Adipocyte (in vitro differentiated cells): ENCODE measurements around the gene LMAN1L.
"Not testable (repeated sequence)": the region's sequence is repeated elsewhere in the genome, so short reads cannot be mapped to it uniquely, and the experiment has no call there.

Source experiments
- DNase-seq: peaks from one replicate; pipeline ENCODE4 v3.0.0-alpha.2; 2015; ENCODE audit warnings: low read depth
- H3K27me3 ChIP-seq: replicated peaks from 2 replicates; pipeline ENCODE4 v1.7.0; 2013; ENCODE audit warnings: mild to moderate bottlenecking, low read length, moderate library complexity; ENCODE audit not compliant: control insufficient read depth, insufficient read depth
- H3K36me3 ChIP-seq: 2 replicates; pipeline ENCODE4 v1.7.0; 2013; ENCODE audit warnings: low read length, mild to moderate bottlenecking, moderate library complexity; ENCODE audit not compliant: control insufficient read depth, insufficient read depth, severe bottlenecking
- H3K4me1 ChIP-seq: 2 replicates; pipeline ENCODE4 v1.7.0; 2013; ENCODE audit warnings: mild to moderate bottlenecking, low read length, moderate library complexity; ENCODE audit not compliant: control insufficient read depth, insufficient read depth
- H3K4me3 ChIP-seq: 2 replicates; pipeline ENCODE4 v1.7.0; 2013; ENCODE audit warnings: mild to moderate bottlenecking, low read length, moderate library complexity
- H3K9ac ChIP-seq: 2 replicates; pipeline ENCODE4 v1.7.0; 2013; ENCODE audit warnings: mild to moderate bottlenecking, low read length, moderate library complexity
- H3K9me3 ChIP-seq: 2 replicates; pipeline ENCODE4 v1.7.0; 2013; ENCODE audit warnings: mild to moderate bottlenecking, low read length, moderate library complexity; ENCODE audit not compliant: control insufficient read depth

The LMAN1L gene

DNA sequence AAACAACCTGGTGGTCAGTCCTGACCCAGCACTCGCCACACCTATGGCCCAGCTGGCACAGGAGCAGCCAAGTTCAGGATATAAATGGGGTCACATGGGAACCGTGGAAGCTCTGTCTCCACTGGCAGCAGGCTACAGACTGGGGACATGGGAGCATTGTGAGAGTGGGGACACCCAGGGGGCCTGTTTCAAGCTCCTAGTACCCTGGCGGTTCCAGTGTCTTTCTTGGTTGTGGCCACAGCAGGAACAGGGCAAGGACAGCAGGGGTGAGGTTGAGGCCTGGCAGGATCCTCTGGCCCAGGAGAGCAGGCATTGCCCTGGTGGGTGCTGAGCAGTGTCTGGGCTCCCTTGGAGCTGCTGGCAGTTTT, 28.8 kb upstream of the LMAN1L start:
- Histone ChIP-seq H3K9me3 (no peaks in the 10 kb centered on the region), H3K27me3 (no peaks in the 10 kb centered on the region), H3K9ac (peak overlapping the region; percentile 94), H3K4me3 (peak overlapping the region; percentile 96), H3K36me3 (no peaks in the 10 kb centered on the region), H3K4me1 (peaks cover 37% of the 10 kb centered on the region)
- DNase-seq: no peak

DNA sequence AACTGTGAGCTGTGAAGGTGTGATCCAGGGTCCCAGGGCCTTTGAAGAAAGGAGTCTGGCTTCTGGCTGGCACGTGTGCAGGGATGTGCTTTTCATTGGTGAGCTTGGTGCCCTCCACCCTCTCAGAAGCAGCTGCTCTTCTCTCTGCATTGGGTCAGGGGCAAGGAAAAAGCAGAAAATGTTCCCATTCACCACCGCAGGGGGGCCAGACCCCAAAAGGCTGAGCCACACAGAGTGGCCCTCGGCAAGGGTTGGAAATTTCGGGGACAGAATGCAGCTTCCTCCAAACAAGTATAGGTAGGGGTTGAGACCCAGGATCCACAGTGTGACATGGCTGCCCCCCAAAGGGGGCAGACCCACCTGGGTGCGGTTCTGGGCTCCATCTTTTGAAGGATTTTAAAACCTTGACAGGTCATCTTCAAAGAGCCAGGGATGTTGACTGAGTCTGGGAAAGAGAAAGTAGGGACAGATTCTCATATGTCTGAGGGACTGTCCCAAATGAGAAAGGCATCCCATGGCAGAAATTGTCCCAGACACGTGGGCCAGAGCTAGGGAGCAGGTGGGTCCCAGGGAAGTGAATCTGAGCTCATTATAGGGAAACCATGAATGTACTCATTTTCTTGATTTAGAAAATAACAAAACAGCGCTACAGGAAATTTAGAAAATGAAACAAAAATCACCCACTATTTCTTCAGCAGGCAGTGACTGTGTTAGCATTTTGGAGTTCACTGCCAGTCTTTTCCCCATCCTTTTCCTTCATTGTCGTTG, 28.0 kb upstream of the LMAN1L start:
- no peaks in the 10 kb centered on the region for H3K27me3 ChIP-seq
- H3K36me3 ChIP-seq: no peaks in the 10 kb centered on the region
- H3K9ac ChIP-seq: no peak overlapping the region
- peak overlapping the region; percentile 96 for H3K4me3 ChIP-seq
- no peak for DNase-seq
- H3K9me3 ChIP-seq: no peaks in the 10 kb centered on the region
- peaks cover 37% of the 10 kb centered on the region for H3K4me1 ChIP-seq

DNA sequence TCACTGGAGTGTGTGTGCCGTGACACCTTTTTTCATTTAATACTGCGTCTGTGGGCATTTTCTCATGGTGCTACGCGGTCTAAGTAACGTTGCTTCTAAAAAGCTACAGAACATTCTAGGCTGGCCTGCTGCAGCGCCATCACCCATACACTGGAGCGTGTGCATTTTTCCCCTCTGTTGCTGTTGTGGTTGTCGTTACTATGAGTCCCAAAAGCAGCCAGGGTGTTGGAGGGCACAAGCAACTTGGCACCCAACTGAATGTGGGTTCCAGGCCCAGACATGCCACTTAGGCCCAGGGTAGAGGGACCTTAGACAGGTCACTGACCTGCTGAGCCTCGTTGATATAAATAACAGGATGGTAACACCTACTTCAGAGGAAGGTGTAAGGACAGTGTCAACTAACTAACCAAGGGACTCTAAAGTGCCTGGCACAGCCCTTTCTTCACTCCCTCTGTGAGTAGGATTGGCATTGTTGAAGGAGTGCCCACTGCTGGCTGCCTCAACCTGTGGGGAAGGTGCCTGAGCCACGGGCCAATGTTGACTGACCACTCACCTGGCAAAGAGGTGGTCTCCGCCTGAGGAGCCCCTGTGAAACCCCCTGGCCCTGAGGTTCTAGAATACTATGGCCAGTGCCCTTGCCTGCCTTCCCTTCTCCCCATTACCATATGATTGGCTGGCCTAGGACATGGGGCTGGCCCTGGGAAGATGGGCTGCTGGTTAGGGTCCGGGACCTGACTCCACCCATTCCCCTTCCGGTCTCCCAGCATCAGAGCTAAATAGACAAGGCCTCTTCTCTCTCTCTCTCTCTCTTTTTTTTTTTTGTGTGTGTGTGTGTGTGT, 27.2 kb upstream of the LMAN1L start:
- H3K4me3 ChIP-seq: no peak overlapping the region
- H3K9ac ChIP-seq: no peak overlapping the region
- DNase-seq: no peak
- H3K27me3 ChIP-seq: no peaks in the 10 kb centered on the region
- no peaks in the 10 kb centered on the region for H3K36me3 ChIP-seq
- peaks cover 45% of the 10 kb centered on the region for H3K4me1 ChIP-seq
- no peaks in the 10 kb centered on the region for H3K9me3 ChIP-seq

DNA sequence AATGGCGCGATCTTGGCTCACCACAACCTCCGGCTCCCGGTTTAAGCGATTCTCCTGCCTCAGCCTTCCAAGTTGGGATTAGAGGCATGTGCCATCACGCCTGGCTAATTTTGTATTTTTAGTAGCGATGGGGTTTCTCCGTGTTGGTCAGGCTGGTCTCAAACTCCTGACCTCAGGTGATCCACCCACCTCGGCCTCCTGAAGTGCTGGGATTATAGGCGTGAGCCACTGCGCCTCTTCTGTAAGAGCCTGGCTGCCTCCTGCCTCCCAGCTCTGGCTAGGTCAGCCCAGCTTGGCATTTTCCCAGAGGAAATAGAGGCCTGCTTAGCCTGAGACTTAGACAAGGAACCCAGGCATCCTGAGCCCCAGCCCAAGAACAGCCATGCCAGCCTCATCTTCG, 26.6 kb upstream of the LMAN1L start:
- H3K4me1 ChIP-seq: peaks cover 45% of the 10 kb centered on the region
- not testable (repeated sequence) for H3K9ac ChIP-seq, H3K36me3 ChIP-seq, DNase-seq, H3K4me3 ChIP-seq, H3K27me3 ChIP-seq, H3K9me3 ChIP-seq

DNA sequence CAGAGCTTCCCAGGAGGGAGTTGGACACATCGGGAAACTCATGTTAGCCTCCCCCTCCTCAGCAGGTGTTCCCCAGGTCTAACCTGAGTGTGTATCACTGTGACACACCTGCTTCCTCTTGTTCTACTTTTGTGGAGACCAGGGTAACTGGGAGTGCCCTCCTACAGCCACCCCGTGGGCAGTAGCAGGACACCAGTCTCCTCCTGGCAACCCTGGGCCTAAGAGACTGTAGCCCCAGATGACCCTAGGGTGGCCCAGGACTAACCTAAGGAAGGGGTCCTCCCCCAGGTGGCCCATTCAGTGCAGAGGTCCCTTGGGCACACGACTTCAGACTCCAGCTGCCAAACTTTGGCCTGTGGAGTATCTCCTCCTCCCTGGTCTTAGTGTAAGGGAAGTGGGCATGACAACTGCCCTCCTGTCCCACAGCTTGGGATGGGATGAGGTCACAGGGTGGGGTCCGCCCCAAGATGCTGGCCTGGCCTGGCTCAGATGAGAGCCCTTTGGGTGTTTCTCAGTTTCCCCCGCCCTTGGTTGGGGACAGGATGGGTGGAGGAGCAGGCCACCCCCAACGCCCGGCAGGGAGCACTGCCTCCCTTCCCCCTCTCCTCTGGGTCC, 26.0 kb upstream of the LMAN1L start:
- no peak overlapping the region for H3K4me3 ChIP-seq
- no peaks in the 10 kb centered on the region for H3K27me3 ChIP-seq
- H3K9ac ChIP-seq: no peak overlapping the region
- no peaks in the 10 kb centered on the region for H3K36me3 ChIP-seq
- H3K9me3 ChIP-seq: no peaks in the 10 kb centered on the region
- H3K4me1 ChIP-seq: peaks cover 41% of the 10 kb centered on the region
- no peak for DNase-seq

DNA sequence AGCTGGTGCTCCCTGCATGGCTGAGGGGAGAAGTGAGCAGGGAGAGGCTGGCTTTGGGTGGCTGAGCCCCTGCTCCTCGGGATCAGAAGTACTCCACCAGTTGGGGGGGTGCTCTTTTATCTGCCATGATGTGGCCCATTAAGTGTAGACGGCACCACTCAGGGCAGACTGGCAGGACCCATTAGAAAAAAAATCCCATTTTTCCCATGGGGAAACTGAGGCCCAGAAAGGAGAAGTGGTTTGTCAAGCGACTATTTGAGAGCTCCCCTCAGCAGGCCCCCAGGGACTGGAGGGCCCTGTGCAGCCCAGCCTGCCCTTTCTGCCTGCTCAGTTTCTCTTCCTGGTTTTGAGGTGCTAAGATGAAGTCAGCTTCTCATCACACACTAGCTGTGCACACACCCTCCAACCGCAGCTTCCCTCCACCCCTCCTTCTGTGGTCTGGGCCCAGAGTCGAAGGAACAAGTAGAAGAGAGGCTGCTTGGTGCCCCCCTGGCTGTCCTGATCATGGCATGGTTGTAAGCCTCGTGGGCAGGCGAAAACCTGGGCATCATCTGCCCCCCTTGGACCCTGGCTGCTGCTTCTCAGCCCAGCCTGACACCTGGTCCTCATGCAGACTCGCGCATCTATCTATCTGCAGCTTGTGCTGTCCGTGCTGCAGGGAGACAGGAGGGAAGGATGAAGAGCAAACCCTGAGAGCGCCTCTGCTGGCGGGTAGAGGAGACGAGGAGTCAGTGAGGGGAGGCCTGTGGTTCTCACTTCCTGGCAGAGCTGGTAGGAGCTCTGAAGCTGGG, 25.2 kb upstream of the LMAN1L start:
- Histone ChIP-seq H3K36me3 (no peaks in the 10 kb centered on the region), H3K4me1 (peaks cover 41% of the 10 kb centered on the region), H3K9ac (no peak overlapping the region), H3K4me3 (no peak overlapping the region), H3K9me3 (no peaks in the 10 kb centered on the region), H3K27me3 (no peaks in the 10 kb centered on the region)
- peak; percentile 64 for DNase-seq

DNA sequence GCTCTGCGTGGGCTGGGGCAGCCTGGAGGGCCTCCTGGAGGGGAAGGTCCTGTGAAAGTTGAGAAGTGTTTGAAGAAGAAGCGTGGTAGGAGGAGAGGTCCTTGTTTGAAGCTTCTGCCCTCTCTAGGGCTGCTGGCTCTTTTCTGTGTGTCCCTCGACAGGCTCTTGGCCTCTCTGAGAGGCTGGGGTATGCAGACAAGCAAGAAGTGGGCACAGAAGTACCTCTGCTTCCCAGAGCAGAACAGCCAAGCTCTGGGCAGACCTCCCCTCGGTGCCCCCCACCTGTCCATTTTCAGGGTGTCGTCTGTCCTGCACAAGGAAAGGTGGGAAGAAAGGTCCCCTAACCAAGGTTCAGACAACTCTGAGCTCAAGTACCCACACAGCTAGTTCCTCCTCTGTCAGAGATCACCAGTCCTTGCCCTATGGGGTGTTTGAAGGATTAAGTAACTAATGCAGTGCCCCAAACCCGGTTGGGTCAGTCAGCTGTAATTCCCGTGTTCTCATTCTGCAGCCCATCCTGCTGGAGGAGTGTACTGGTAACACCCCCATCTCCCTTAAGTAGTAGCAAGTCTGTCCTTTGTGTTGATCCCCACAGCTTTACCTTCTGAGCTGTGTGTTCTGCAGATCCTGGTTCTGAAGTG, 24.5 kb upstream of the LMAN1L start:
- DNase-seq: no peak
- H3K4me1 ChIP-seq: peaks cover 36% of the 10 kb centered on the region

DNA sequence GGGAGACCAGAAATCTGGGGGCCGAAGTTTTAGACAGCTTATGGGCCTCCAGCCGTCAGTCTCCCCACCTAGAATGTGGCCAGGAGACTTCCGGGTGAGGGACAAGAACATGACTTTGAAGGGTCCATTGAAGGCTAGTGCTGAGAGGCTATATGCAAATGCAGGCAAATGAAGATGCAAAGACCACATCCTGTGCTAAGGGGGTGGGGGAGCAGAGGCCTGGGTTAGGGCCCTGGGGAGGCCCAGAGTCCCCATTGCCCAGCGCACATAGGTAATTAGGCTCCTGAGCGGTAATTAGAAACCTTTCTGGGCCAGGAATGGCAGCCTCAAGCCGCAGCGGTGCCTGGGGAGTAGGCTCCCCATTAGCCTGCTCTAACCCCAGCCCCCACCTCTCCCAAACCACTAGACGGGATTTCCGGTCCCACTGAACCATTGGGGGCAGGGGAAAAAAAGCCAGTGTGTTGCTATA, 23.9 kb upstream of the LMAN1L start:
- H3K4me1 ChIP-seq: peaks cover 31% of the 10 kb centered on the region
- DNase-seq: no peak

More for the DNA sequence above, 24.5 kb upstream of the LMAN1L start:
- H3K4me3 ChIP-seq: no peak overlapping the region
- H3K9ac ChIP-seq: no peak overlapping the region
- no peaks in the 10 kb centered on the region for H3K9me3 ChIP-seq
- no peaks in the 10 kb centered on the region for H3K36me3 ChIP-seq
- H3K27me3 ChIP-seq: no peaks in the 10 kb centered on the region

DNA sequence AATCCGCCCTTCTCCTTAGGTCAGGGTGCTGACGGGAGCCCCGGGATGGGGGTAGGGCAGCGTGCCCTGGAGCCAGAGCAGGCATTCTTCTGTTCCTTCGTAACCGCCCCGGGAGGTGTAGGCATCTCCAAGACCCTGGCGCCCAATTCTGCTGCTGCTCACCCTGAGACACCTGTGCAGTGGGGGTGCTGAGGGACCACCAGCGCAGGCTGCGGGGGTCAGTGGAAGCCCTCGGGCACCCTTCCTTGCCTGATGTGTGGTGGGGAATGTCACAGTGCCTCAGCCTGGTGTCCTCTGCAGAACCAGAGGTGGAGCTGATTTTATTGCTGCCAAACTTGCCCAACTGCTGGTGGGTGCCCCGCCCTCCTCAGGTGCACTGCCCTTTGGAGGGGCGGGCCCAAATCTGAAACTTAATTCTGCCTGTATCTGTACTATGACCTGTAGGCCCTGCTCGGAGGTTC, 23.4 kb upstream of the LMAN1L start:
- Histone ChIP-seq H3K27me3 (no peaks in the 10 kb centered on the region), H3K4me3 (no peak overlapping the region), H3K4me1 (peaks cover 26% of the 10 kb centered on the region), H3K36me3 (no peaks in the 10 kb centered on the region), H3K9me3 (no peaks in the 10 kb centered on the region), H3K9ac (no peak overlapping the region)
- no peak for DNase-seq

More for the DNA sequence above, 23.9 kb upstream of the LMAN1L start:
- Histone ChIP-seq H3K27me3 (no peaks in the 10 kb centered on the region), H3K9me3 (no peaks in the 10 kb centered on the region), H3K4me3 (no peak overlapping the region), H3K9ac (no peak overlapping the region), H3K36me3 (no peaks in the 10 kb centered on the region)

DNA sequence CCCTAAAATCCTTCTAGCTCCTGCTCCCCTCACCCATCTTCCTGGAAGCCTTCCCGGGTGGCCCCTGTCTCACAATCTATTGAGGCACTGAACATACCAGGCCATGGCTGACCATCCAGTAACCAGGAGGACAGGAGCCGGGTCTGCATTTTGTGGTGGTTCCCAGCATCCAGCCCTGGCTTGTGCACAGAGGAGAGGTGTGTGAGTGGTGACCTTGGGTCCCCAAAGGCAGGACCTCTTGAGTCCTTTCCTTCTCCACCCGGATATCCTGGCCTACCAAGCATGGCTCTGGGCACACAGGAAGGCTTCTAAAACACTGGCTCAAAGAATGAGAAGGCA, 22.9 kb upstream of the LMAN1L start:
- DNase-seq: no peak
- H3K36me3 ChIP-seq: no peaks in the 10 kb centered on the region
- H3K4me1 ChIP-seq: peaks cover 26% of the 10 kb centered on the region
- no peaks in the 10 kb centered on the region for H3K27me3 ChIP-seq
- peak overlapping the region; percentile 61 for H3K9ac ChIP-seq
- H3K9me3 ChIP-seq: no peaks in the 10 kb centered on the region
- no peak overlapping the region for H3K4me3 ChIP-seq
